HG03045 (cell line): Measurements from ENCODE around the gene PLCG2.
"Not testable (repeated sequence)": the region's sequence is repeated elsewhere in the genome, so short reads cannot be mapped to it uniquely, and the experiment has no call there.

Experiments used
- ATAC-seq: cut with Tn5 transposase; IDR thresholded peaks from one replicate; pipeline ENCODE4 v1.9.1; 2021; ENCODE audit warnings: mild to moderate bottlenecking, moderate library complexity; ENCODE audit not compliant: unreplicated experiment

The PLCG2 gene

GRCh38 chr16:81752876-81753227 is 26.2 kb upstream of the PLCG2 start:
- no peak for ATAC-seq

DNA sequence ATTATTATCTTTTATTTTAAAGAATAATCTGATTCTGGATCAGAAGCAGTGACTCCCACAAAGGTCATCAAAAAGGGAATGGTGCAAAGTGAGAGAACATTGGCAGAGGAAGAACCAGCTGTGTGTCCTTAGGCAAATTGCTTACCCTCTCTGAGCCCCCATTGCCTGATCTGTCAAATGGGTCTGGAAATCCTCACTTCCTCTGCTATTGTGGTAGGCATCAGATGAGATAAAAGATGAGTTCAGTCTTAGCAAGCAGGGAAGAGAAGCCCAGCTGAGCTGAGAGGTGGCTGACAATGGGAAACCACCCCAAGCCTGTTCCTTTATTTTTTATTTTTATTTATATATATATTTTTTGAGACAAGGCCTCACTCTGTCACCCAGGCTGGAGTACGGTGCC is 24.2 kb upstream of the PLCG2 start:
- no peak for ATAC-seq

GRCh38 chr16:81755915-81756614 is 23.0 kb upstream of the PLCG2 start:
- no peak for ATAC-seq

DNA sequence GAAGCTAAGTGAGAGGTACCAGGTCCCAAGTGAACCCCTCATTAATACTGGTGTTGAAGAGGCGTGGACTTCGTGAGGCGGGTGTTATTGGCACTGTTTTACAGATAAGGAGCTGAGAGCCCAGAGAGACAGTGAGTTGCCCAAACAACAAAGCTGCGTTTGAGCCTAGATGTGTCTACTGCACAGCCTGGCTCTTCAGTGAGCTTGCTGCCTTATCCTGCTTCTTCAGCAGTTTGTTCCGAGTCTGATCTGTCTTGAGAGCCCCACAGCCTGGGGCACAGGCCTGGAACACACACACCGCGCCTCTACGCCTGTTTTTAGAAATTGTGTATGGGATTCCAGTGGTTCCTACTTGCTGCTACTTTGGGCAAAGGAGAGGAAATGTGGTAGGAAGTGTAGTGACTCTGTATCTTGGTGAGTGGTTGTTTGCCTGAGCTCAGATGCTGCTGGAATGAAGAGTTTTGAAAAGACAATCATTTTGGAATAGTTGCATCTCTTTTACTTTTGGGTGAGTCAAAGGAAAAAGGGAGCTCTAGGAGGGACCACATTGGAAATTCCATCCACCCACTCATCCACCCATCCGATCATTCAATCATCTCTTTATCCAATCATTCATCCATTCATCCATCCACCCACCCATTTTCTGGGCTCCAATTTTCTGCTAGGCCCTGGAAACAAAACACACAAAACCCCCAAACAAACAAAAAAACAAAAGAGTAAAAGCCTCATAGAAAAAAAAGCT is 22.3 kb upstream of the PLCG2 start:
- ATAC-seq = no peak

GRCh38 chr16:81758376-81758775 is 20.7 kb upstream of the PLCG2 start:
- no peak for ATAC-seq

DNA sequence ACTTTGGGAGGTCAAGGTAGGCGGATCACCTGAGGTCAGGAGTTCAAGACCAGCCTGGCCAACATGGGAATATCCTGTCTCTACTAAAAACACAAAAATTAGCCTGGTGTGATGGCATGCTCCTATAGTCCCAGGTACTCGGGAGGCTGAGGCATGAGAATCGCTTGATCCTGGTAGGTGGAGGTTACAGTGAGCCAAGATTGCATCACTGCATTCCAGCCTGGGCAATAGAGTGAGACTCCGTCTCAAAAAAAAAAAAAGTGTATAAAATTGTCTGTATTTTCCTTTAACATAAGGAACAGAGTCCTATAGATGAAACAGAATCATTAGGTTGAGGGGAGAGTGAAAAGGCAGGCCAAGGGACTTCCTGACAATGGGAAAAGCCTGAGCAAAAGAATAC is 16.8 kb upstream of the PLCG2 start:
- not testable (repeated sequence) for ATAC-seq

DNA sequence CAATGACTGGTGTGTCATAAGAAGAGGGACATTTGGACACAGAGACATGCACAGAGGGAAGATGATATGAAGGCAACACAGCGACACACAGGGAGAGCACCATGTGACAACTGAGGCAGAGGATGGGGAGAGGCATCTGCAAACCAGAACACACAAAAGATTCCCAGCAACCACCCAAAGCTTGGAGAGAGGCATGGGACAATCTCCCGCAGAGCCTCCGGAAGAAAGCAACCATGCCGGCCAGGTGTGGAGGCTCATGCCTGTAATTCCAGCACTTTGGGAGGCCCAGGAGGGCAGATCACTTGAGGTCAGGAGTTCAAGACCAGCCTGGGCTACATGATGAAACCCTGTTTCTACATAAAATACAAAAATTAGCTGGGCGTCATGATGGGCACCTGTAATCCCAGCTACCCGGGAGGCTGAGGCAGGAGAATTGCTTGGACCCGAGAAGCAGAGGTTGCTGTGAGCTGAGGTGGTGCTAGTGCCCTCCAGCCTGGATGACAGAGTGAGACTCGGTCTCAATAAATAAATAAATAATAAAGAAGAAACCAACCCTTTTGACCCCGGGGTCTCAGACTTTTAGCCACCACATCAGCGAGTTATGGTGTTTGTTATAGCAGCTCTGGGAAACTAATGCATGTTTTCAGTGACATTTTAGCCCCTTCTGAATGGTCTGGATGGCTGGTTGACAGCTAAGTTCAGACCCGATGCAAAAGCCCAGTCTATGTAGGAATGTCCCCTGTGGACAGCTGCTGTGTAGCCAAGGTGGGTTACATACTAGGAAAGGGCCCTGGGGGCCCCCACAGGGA is 13.8 kb upstream of the PLCG2 start:
- no peak for ATAC-seq

DNA sequence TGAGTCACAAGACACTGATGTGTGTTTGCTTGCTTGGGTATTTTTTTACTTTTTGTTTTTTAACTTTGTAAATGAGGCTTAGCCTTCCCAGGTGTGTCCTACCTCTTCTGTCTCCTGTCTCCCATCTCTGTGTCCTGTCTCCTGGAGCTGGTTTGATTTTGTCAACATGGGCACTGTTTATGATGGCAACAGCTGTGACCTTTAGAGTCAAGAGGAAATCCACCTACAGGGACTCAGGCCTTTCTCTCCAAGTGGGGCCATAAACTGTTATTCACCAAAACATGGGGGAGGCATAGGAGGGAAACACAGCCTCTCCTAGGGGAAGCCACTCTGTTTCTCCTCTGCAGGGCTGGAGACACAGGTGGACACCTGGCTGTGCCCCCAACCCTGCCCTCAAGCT is 13.1 kb upstream of the PLCG2 start:
- ATAC-seq = no peak

DNA sequence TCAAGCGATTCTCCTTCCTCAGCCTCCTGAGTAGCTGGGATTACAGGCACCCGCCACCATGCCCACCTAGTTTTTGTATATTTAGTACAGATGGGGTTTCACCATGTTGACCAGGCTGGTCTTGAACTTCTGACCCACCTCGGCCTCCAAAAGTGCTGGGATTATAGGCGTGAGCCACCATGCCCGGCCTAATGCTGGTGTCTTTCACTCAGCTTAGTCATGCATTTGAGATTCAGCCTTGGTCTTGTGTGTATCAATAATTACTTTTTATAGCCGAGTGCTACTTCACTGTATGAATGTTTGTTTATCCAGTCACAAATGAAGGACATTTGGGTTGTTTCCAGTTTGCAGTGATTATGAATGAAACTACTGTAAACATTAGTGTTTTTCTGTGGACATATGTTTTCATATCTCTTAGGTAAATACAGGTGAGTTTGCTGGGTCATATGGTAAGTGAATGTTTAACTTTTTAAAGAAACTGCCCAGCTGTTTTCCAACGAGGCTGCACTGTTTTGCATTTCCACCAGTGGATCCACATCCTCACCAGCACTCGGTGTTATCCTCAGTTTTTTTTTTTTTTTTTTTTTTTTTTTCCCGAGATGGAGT is 11.0 kb upstream of the PLCG2 start:
- ATAC-seq = no peak

DNA sequence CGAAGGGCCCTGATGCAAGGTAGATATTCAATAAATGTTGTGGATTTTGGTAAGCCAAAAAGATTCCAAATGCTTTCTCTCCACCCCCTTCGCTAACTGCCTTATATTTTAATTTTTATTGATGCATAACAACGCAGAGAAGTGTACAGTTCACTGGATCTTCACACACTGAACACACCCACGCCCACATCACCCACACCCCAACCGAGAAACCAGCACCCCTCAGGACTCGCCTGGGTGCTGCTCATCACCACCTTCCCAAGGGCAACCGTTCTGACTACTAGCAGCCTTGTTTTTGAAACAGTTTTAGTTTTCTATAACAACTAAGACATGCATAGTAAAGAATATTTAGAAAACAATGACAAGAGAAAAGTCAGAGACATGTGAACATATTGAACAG is 9.1 kb upstream of the PLCG2 start:
- ATAC-seq = no peak

DNA sequence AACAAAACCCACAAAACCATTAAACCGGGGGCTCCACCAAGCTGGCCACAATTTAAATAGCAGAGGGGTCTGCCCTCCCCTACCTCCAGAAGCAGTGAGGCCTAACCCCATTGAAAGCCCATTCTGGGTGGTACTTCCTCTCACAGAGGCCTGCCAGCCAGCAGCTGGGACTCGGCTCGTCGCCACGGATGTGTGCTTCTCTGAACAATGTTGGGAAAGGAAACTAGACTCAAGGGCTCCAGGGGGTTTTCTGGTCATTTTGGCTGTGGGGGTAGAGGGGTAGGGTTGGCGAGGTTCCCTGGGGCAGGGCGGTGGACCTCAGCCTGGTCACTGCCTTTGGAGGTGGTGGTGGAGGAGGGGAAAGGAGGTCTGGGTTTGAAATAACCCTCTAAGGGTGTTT is 4.7 kb upstream of the PLCG2 start:
- no peak for ATAC-seq

DNA sequence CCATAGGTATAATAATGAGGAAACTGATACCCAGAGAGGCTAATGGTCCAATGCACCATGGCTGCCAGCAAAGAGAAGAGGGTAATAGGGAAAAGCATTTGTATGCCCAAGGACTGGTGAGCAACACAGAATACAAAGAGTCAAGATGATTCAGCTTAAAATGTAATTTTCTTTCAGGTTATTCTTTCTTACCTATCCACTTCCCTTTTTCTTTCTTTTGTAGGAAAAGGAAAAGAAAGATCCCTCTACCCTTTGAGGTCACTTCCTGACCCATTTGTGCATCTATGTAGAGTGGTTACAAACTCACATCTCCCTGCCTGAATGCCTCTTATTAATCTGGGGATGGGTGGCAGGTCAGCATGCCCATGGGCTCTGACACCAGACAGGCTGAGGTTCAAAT is 3.5 kb upstream of the PLCG2 start:
- no peak for ATAC-seq

DNA sequence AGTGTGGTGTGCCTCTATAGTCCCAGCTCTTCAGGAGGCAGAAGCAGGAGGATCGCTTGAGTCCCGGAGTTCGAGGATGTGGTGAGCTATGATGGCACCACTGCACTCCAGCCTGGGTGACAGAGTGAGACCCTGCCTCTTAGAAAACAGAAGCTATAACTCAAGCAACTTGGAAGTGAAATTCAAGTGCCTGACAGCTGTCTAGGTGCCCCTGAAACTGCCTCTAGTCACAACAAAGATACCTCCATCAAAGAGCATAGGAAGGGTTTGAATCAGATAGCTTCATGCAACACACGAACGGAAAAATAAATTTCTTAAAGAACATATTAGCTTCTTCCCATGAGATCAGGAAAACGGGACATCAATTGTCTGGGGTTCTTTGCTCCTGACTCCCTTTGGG is 860 bp upstream of the PLCG2 start:
- no peak for ATAC-seq

GRCh38 chr16:81779536-81780320 is 637 bp downstream of the PLCG2 start:
- ATAC-seq = peak; percentile 16

DNA sequence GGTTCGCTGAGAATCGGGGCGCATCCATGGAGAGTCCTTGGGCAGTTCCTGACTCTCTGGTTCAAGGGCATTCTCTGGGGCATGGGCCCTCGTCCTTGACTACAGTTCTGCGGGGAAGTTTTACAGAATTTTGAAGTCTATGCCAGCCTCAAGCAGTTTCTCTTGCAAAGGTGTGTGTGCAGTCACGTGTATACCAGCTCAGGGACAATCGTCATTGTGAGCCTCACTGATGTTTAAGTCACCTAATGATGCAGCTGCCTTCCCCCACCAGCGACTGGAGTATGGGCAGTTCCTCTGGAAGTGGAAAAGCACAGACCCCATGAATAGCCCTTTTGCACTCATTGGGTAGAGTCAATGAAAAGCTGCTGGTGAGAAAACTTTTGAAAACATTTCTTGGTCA is 1.3 kb downstream of the PLCG2 start:
- ATAC-seq = no peak

DNA sequence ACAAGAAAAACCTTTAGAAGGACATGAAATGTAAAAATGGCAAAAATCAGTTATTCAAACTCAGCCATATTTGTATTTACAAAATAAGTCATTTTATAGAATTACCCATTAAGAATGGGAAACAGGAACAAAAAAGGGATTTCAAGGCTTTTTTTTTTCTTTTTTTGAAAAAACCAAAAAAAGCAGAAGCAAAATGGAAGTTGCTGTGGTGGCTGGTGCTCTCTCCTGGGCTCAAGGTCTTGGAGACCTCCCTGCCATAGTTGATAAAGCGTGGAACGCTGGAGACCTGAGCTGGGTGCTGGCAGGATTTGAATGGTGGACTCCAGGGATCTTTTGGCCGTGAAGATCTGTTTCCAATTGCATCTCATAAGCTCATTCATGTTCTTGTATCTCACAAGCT is 3.1 kb downstream of the PLCG2 start:
- ATAC-seq = no peak

- ATAC-seq = no peak
These were observed 5.1 kb downstream of the PLCG2 start for GRCh38 chr16:81784072-81784795.

DNA sequence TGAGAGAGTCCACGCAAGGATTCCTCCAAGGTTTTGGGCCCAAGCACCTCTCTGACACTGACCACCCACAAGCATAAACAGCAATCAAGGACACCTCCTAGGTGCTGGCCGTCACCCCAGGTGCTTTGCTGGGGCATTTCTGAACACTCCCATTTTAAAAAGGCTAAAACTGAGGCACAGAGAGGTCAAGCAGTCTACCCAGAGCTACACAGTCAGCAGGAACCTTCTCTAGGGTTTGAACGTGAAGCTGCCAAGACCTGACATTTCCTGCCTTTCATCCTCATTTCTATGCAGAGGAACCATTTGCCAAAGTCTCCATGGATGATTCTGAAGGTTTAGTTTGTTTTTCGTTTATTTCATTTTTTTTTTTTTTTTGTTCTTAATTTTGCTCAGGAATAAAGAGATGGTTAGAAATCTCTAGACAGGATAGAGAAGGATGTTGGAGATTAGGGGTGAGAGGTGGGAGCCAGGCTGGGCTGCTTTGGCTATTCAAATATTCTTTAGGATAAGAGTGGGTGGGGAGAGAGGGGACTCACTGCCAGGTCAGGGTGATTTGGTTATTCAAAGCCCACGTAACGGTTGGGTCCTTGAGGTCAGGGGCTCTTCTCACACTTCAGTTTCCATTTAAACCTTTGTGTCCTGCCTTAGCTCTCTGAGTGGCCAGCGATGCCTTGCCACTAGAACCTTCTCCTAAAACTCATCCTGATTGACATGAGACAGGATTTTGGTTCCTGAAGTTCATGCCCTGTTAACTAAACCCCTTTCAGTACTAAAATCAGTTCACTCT is 6.2 kb downstream of the PLCG2 start:
- no peak for ATAC-seq

DNA sequence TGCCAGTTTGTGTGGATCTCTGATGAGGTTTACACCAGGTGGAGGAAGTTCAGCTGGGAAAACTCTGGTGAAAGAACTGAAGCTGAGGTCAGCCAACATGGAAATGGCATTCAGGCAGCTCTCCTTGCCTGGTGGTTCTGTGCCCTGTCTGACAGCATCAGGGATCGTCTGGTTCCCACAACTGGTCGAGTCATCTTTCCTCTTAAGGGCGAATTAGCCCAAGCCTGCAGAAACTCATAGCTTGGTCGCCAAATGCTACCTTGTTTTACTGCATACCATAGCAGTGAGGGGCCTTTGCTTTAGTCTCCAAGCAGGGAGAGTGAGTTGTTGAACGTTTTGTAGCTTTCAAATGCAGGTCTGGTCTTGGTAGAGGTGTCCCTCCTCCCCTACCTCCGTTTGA is 7.2 kb downstream of the PLCG2 start:
- no peak for ATAC-seq
